Motor neuron (in vitro differentiated cells): ENCODE data around the gene CNKSR3. TPM values are rescaled to one million over a fixed set of nuclear protein-coding genes. Genes with fewer than 3 reads are reported as not detected.

Source experiments
- ATAC-seq, 8 experiments: fragments of 200-7000 bp; cut with Tn5 transposase; replicated peaks in 6 of 8; 2 replicates each; pipeline ENCODE4 v1.8.0; 2021; ENCODE audit warnings: mild to moderate bottlenecking in 8 of 8, moderate library complexity in 8 of 8
- H3K27ac ChIP-seq, 2 donors: fragments of 250-450 bp; sonication (Bioruptor Pico); 2 replicates each; pipeline ENCODE4 v1.9.0; 2021; ENCODE audit warnings: antibody characterized with exemption in 2 of 2, mild to moderate bottlenecking in 2 of 2, moderate library complexity in 1 of 2
- H3K4me1 ChIP-seq, 2 donors: fragments of 250-450 bp; sonication (Bioruptor Pico); replicated peaks in 1 of 2; 2 replicates each; pipeline ENCODE4 v1.6.1; 2021; ENCODE audit warnings: antibody characterized with exemption in 2 of 2, mild to moderate bottlenecking in 2 of 2, moderate library complexity in 1 of 2
- H3K4me3 ChIP-seq, 5 donors: fragments of 250-450 bp; sonication (Bioruptor Pico); 2 replicates each; pipeline ENCODE4 v1.9.0; 2021; ENCODE audit warnings: antibody characterized with exemption in 5 of 5, mild to moderate bottlenecking in 5 of 5, moderate library complexity in 4 of 5
- WGBS, 10 experiments: fragments of 450-650 bp; shearing (Covaris generic); methylation state at CpG; one replicate each; pipeline ENCODE4 v1.0.0; 2022; 5-methylcytosine and 5-hydroxymethylcytosine counted together
- in situ Hi-C, 9 experiments: fragments of 400-800 bp; cut with MboI; loops; one replicate each; pipeline ENCODE4 v1.15.0; 2021; ENCODE audit warnings: low sequenced_read_pairs in 9 of 9, low pct_unique_long_range_greater_than_20kb in 2 of 9; ENCODE audit not compliant: unreplicated experiment in 9 of 9
- total RNA-seq, 8 experiments: library from RNA; unstranded; fragments of 300-600 nt; gene quantifications; 2 replicates each; pipeline versions ENCODE4 v1.2.3 to v1.2.4, GENCODE V29; 2022

CNKSR3 gene
- total RNA-seq, 8 experiments from 2014 or later, result 2.0 to 21.5 (median 3.5) TPM

GRCh38 chr6:154432533-154433476, 77.7 kb downstream of the CNKSR3 start:
- Histone ChIP-seq H3K4me1 (peaks cover 4 to 5% of the 10 kb centered on the region in 2 donors), H3K4me3 (no peak overlapping the region), H3K27ac (no peak overlapping the region)
- 29 to 97% (median 63%) methylated on average over 1 to 3 of the region's 3 CpGs for WGBS, 10 experiments
- in situ Hi-C loops, result no loop called here
- no peak for ATAC-seq

- H3K4me1 ChIP-seq, result peaks cover 4 to 5% of the 10 kb centered on the region in 2 donors
These were observed 80.0 kb downstream of the CNKSR3 start for GRCh38 chr6:154430481-154430919.

GRCh38 chr6:154429711-154430110, 80.8 kb downstream of the CNKSR3 start:
- H3K27ac ChIP-seq, result no peak overlapping the region
- 77 to 100% (median 94%) methylated on average over 1 to 5 of the region's 5 CpGs for WGBS, 10 experiments
- ATAC-seq, result no peak
- in situ Hi-C loops, result no loop called here
- H3K4me3 ChIP-seq, result no peak overlapping the region
- peaks cover 4 to 5% of the 10 kb centered on the region in 2 donors for H3K4me1 ChIP-seq

More at GRCh38 chr6:154430481-154430919, 80.0 kb downstream of the CNKSR3 start:
- Histone ChIP-seq H3K27ac (no peak overlapping the region), H3K4me3 (no peak overlapping the region)
- no peak for ATAC-seq
- 67 to 100% (median 100%) methylated on average over 1 of the region's 1 CpG; no CpG with 5 or more reads in 2 of the 10 experiments for WGBS, 10 experiments
- in situ Hi-C loops, result no loop called here

GRCh38 chr6:154428897-154429296, 81.6 kb downstream of the CNKSR3 start:
- WGBS, 10 experiments, result 0 to 100% (median 94%) methylated on average over 1 to 3 of the region's 3 CpGs
- in situ Hi-C loops, result no loop called here
- Histone ChIP-seq H3K4me1 (peaks cover 4 to 5% of the 10 kb centered on the region in 2 donors), H3K27ac (no peak overlapping the region), H3K4me3 (no peak overlapping the region)
- ATAC-seq, result no peak

GRCh38 chr6:154427446-154427845, 83.0 kb downstream of the CNKSR3 start:
- in situ Hi-C loops, result no loop called here
- ATAC-seq, result no peak
- Histone ChIP-seq H3K4me1 (no peaks in the 10 kb centered on the region), H3K27ac (no peak overlapping the region), H3K4me3 (no peak overlapping the region)

GRCh38 chr6:154426997-154427396, 83.5 kb downstream of the CNKSR3 start:
- H3K4me1 ChIP-seq, result no peaks in the 10 kb centered on the region
- H3K27ac ChIP-seq, result no peak overlapping the region
- H3K4me3 ChIP-seq, result no peak overlapping the region
- WGBS, 10 experiments, result 63 to 100% (median 80%) methylated on average over 1 of the region's 1 CpG; no CpG with 5 or more reads in 5 of the 10 experiments
- no peak for ATAC-seq
- in situ Hi-C loops, result no loop called here

GRCh38 chr6:154425034-154425433, 85.5 kb downstream of the CNKSR3 start:
- Histone ChIP-seq H3K4me1 (no peaks in the 10 kb centered on the region), H3K27ac (no peak overlapping the region), H3K4me3 (no peak overlapping the region)
- in situ Hi-C loops, result no loop called here
- no peak for ATAC-seq
- 60 to 100% (median 91%) methylated on average over 1 to 4 of the region's 4 CpGs; no CpG with 5 or more reads in 2 of the 10 experiments for WGBS, 10 experiments

- Histone ChIP-seq H3K27ac (no peak overlapping the region), H3K4me1 (no peaks in the 10 kb centered on the region), H3K4me3 (no peak overlapping the region)
- WGBS, 10 experiments, result 73 to 100% (median 85%) methylated on average over 1 to 8 of the region's 8 CpGs; no CpG with 5 or more reads in 2 of the 10 experiments
- ATAC-seq, result no peak
- in situ Hi-C loops, result no loop called here
These were observed 96.3 kb downstream of the CNKSR3 start for GRCh38 chr6:154414021-154414813.

- no peak overlapping the region for H3K27ac ChIP-seq
- no peaks in the 10 kb centered on the region for H3K4me1 ChIP-seq
- 47 to 100% (median 75%) methylated on average over 1 to 5 of the region's 5 CpGs; no CpG with 5 or more reads in 1 of the 10 experiments for WGBS, 10 experiments
- ATAC-seq, result no peak
- no peak overlapping the region for H3K4me3 ChIP-seq
- in situ Hi-C loops, result no loop called here
These were observed 98.2 kb downstream of the CNKSR3 start for GRCh38 chr6:154412106-154412820.

GRCh38 chr6:154411076-154411475, 99.4 kb downstream of the CNKSR3 start:
- no peak overlapping the region for H3K4me3 ChIP-seq
- ATAC-seq, result no peak
- no peaks in the 10 kb centered on the region for H3K4me1 ChIP-seq
- in situ Hi-C loops, result no loop called here
- no peak overlapping the region for H3K27ac ChIP-seq
- WGBS, 10 experiments, result 52 to 100% (median 88%) methylated on average over 1 to 5 of the region's 5 CpGs; no CpG with 5 or more reads in 4 of the 10 experiments

- peak in 6 of 8 experiments; percentile 24 to 98 (median 91) for ATAC-seq
- H3K27ac ChIP-seq, result no peak overlapping the region
- no peaks in the 10 kb centered on the region for H3K4me1 ChIP-seq
- WGBS, 10 experiments, result 0 to 93% (median 60%) methylated on average over 2 to 8 of the region's 8 CpGs; no CpG with 5 or more reads in 2 of the 10 experiments
- no peak overlapping the region for H3K4me3 ChIP-seq
- in situ Hi-C loops, result no loop called here
These were observed 99.8 kb downstream of the CNKSR3 start for GRCh38 chr6:154410619-154411072.

- in situ Hi-C loops, result no loop called here
- 20 to 100% (median 80%) methylated on average over 2 to 4 of the region's 4 CpGs for WGBS, 10 experiments
- no peak for ATAC-seq
- Histone ChIP-seq H3K27ac (no peak overlapping the region), H3K4me3 (no peak overlapping the region), H3K4me1 (no peaks in the 10 kb centered on the region)
These were observed 101.5 kb downstream of the CNKSR3 start for GRCh38 chr6:154408891-154409500.
